HuH-7 (cell line): ENCODE data around the gene ATOH7.
A peak's percentile ranks its signal among the peaks of the same experiment; 100 is the strongest.
"Not testable (repeated sequence)": the region's sequence is repeated elsewhere in the genome, so short reads cannot be mapped to it uniquely, and the experiment has no call there.

Experiments
- DNase-seq: peaks from one replicate; pipeline ENCODE4 v3.0.0; 2011; ENCODE audit warnings: low spot score

The ATOH7 gene

GRCh38 chr10:68231817-68232251, at the start of gene ATOH7:
Gene ATOH7, minus strand, starts transcription at chr10:68232113. Its CDS starts 436 bp downstream, at chr10:68231677.
- no peak for DNase-seq

- no peak for DNase-seq
These were observed 48.8 kb upstream of the ATOH7 start for GRCh38 chr10:68280758-68281157.

- not testable (repeated sequence) for DNase-seq
These were observed 47.2 kb upstream of the ATOH7 start for GRCh38 chr10:68278906-68279753.

- not testable (repeated sequence) for DNase-seq
These were observed 45.9 kb upstream of the ATOH7 start for GRCh38 chr10:68277814-68278213.

GRCh38 chr10:68276224-68276623, 44.3 kb upstream of the ATOH7 start:
- no peak for DNase-seq

GRCh38 chr10:68275600-68276126, 43.8 kb upstream of the ATOH7 start:
- DNase-seq: no peak

- DNase-seq: no peak
These were observed 40.9 kb upstream of the ATOH7 start for GRCh38 chr10:68272833-68273232.

GRCh38 chr10:68271196-68271882, 39.4 kb upstream of the ATOH7 start:
- peak; percentile 5 for DNase-seq

- DNase-seq: no peak
These were observed 37.8 kb upstream of the ATOH7 start for GRCh38 chr10:68269562-68270290.

- no peak for DNase-seq
These were observed 29.4 kb upstream of the ATOH7 start for GRCh38 chr10:68261132-68261856.

- no peak for DNase-seq
These were observed 21.4 kb upstream of the ATOH7 start for GRCh38 chr10:68253346-68253745.

- no peak for DNase-seq
These were observed 19.9 kb upstream of the ATOH7 start for GRCh38 chr10:68251625-68252495.

GRCh38 chr10:68251151-68251550, 19.2 kb upstream of the ATOH7 start:
- no peak for DNase-seq

GRCh38 chr10:68249297-68249696, 17.4 kb upstream of the ATOH7 start:
- no peak for DNase-seq

- no peak for DNase-seq
These were observed 16.0 kb upstream of the ATOH7 start for GRCh38 chr10:68247931-68248330.

GRCh38 chr10:68246397-68246796, 14.5 kb upstream of the ATOH7 start:
- not testable (repeated sequence) for DNase-seq

GRCh38 chr10:68242051-68242450, 10.1 kb upstream of the ATOH7 start:
- DNase-seq: no peak

- no peak for DNase-seq
These were observed 7.8 kb upstream of the ATOH7 start for GRCh38 chr10:68239596-68240150.

- no peak for DNase-seq
These were observed 7.2 kb upstream of the ATOH7 start for GRCh38 chr10:68239069-68239468.

GRCh38 chr10:68238371-68238770, 6.5 kb upstream of the ATOH7 start:
- no peak for DNase-seq
